Measurements from ENCODE around the gene SHF. TPM values are rescaled to one million over a fixed set of nuclear protein-coding genes. Genes with fewer than 3 reads are reported as not detected.

The SHF gene
- total and polyA plus RNA-seq, 2 of the 8 experiments (the other 6 are each of a cell fraction or from before 2014, with no cell fraction given): 13.1 to 26.7 TPM

- TF ChIP-seq EP300 (IDR thresholded peaks at IDR 0.05; ENCODE audit: borderline replicate concordance in 1 of 2, low read depth in 2 of 2, low read length in 2 of 2): no peak
- TF ChIP-seq HDAC2 (IDR thresholded peaks at IDR 0.05; ENCODE audit: borderline replicate concordance in 1 of 2, low read depth in 2 of 2, low read length in 2 of 2): no peak
- peak; percentile 88 for TF ChIP-seq KDM4A (IDR thresholded peaks at IDR 0.05; ENCODE audit: low read depth, low read length, severe bottlenecking)
- TF ChIP-seq, protein P1, sequence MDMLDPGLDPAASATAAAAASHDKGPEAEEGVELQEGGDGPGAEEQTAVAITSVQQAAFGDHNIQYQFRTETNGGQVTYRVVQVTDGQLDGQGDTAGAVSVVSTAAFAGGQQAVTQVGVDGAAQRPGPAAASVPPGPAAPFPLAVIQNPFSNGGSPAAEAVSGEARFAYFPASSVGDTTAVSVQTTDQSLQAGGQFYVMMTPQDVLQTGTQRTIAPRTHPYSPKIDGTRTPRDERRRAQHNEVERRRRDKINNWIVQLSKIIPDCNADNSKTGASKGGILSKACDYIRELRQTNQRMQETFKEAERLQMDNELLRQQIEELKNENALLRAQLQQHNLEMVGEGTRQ (IDR thresholded peaks at IDR 0.05; ENCODE audit: low read length): no peak
- peak in 1 of 2 experiments; percentile 24; a peak in 1 of 4 replicates for TF ChIP-seq RAD21 (IDR thresholded peaks at IDR 0.05 in 1 of 2, conservative IDR thresholded peaks at IDR 0.05 in 1 of 2; ENCODE audit: low read depth in 2 of 2, low read length in 2 of 2)
- TF ChIP-seq MAFK (IDR thresholded peaks at IDR 0.05; ENCODE audit: low read depth, low read length): no peak
- TF ChIP-seq E2F6 (IDR thresholded peaks at IDR 0.05): peak; percentile 83
Measured at GRCh38 chr15:45134682-45135604, 52.8 kb downstream of the SHF start (continued).
